ENCODE data around the gene ZFAND2B. TPM values are rescaled to one million over a fixed set of nuclear protein-coding genes. Genes with fewer than 3 reads are reported as not detected.

ZFAND2B gene
- total and polyA plus RNA-seq, 8 donors = 26.3 to 41.8 (median 36.0) TPM

GRCh38 chr2:219228041-219228910, 21.7 kb downstream of the ZFAND2B start:
- Histone ChIP-seq H3K36me3 (peaks cover 0 to 50% of the 10 kb centered on the region in 2 donors), H3K27ac (peak overlapping the region; percentile 95), H3K4me3 (peak overlapping the region; percentile 79 to 92), H3K27me3 (no peaks in the 10 kb centered on the region), H3K4me1 (peaks cover 23 to 59% of the 10 kb centered on the region in 2 donors), H3K9me3 (no peaks in the 10 kb centered on the region)
- TF ChIP-seq, protein P1, sequence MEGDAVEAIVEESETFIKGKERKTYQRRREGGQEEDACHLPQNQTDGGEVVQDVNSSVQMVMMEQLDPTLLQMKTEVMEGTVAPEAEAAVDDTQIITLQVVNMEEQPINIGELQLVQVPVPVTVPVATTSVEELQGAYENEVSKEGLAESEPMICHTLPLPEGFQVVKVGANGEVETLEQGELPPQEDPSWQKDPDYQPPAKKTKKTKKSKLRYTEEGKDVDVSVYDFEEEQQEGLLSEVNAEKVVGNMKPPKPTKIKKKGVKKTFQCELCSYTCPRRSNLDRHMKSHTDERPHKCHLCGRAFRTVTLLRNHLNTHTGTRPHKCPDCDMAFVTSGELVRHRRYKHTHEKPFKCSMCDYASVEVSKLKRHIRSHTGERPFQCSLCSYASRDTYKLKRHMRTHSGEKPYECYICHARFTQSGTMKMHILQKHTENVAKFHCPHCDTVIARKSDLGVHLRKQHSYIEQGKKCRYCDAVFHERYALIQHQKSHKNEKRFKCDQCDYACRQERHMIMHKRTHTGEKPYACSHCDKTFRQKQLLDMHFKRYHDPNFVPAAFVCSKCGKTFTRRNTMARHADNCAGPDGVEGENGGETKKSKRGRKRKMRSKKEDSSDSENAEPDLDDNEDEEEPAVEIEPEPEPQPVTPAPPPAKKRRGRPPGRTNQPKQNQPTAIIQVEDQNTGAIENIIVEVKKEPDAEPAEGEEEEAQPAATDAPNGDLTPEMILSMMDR (IDR thresholded peaks at IDR 0.05) = no peak
- intact Hi-C loops (cut with DNase I) = no loop called here
- ATAC-seq (no peak), DNase-seq (no peak)

GRCh38 chr2:219228911-219229304, 22.3 kb downstream of the ZFAND2B start:
- Histone ChIP-seq H3K36me3 (peaks cover 0 to 50% of the 10 kb centered on the region in 2 donors), H3K4me1 (peaks cover 23 to 59% of the 10 kb centered on the region in 2 donors), H3K27ac (peak overlapping the region; percentile 95), H3K27me3 (no peaks in the 10 kb centered on the region), H3K4me3 (peak overlapping the region; percentile 79 to 92), H3K9me3 (no peaks in the 10 kb centered on the region)
- TF ChIP-seq, protein P1 (IDR thresholded peaks at IDR 0.05) = no peak
- intact Hi-C loops (cut with DNase I) = no loop called here
- DNase-seq = no peak
- ATAC-seq = peak; percentile 2

GRCh38 chr2:219229305-219230058, 22.9 kb downstream of the ZFAND2B start, which contains the start of the genes ANKZF1 and ATG9A:
TSS of gene ANKZF1 (plus strand) at chr2:219229806. CDS start at chr2:219230258, 452 bp downstream.
TSS of gene ATG9A (minus strand) at chr2:219229636. CDS start at chr2:219228024, 1,612 bp downstream.
- peak; percentile 96 to 99 (median 98) for DNase-seq
- no peaks in the 10 kb centered on the region for H3K9me3 ChIP-seq
- H3K4me1 ChIP-seq = peaks cover 23 to 58% of the 10 kb centered on the region in 2 donors
- peaks cover 0 to 50% of the 10 kb centered on the region in 2 donors for H3K36me3 ChIP-seq
- peak; percentile 98 for ATAC-seq
- TF ChIP-seq, protein P1 (IDR thresholded peaks at IDR 0.05) = no peak
- peak within 1 kb of the TSS; percentile 95 for H3K27ac ChIP-seq
- intact Hi-C loops (cut with DNase I) = no loop called here
- peak within 1 kb of the TSS; percentile 79 to 92 for H3K4me3 ChIP-seq
- no peaks in the 10 kb centered on the region for H3K27me3 ChIP-seq

- DNase-seq = peak in 2 of 4 donors; percentile 66 to 90
- Histone ChIP-seq H3K36me3 (peaks cover 0 to 50% of the 10 kb centered on the region in 2 donors), H3K27ac (peak overlapping the region; percentile 86 to 95), H3K9me3 (no peaks in the 10 kb centered on the region), H3K4me1 (peaks cover 23 to 51% of the 10 kb centered on the region in 2 donors), H3K4me3 (peak overlapping the region; percentile 79 to 92), H3K27me3 (no peaks in the 10 kb centered on the region)
- TF ChIP-seq, protein P1 (IDR thresholded peaks at IDR 0.05) = no peak
- peak; percentile 59 for ATAC-seq
- intact Hi-C loops (cut with DNase I) = no loop called here
Observed at GRCh38 chr2:219230059-219230540, 23.5 kb downstream of the ZFAND2B start.
